HG03460 (cell line): ENCODE results near the gene KRI1.

Experiments used
- ATAC-seq: cut with Tn5 transposase; IDR thresholded peaks from one replicate; pipeline ENCODE4 v1.9.1; 2021; ENCODE audit not compliant: unreplicated experiment

Gene KRI1

DNA sequence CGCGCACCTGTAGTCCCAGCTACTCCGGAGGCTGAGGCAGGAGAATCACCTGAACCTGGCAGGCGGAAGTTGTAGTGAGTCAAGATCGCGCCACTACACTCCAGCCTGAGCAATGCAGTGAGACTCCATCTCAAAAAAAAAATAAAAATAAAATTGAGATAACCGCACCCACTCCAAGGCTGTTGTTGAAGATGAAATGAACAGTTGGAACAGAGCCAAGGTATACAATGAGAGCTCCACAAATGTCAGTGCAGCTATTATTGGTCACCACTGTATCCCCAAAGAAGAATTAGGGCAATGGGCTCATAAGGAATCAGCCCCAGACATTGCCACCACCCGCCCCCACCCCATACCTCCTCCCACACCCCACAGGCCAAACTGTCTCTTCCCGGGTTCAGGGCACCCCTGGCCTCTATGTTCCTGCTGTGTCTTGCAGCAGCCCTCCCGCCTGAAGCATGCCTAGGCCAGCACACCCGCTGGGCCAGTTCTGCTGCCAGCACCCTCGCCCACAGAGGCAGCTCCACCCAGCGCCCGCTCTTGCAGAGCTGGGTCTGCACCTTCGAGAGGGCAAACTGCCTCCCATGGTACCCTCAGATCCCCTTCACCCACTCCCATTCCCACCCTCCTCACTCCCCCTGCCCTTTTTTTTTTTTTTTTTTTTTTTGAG, 45.0 kb downstream of the KRI1 start:
- no peak for ATAC-seq

DNA sequence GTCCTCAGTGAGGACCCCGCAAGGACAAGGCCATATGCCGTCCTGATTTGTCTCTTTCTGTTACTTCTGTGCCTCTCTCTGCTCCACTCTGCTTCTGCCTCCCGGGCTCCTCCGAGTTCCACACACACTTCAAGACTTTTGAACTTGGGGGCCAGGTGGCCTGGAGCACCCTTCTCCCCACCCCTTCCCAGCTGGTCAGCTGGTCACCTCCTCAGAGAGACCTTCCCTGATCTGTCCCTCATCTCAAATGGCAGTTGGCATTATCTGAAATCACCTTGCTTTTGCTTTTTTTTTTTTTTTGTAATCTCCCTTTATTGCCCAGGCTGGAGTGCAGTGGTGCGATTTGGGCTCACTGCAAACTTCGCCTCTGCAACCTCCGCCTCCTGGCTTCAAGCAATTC, 46.4 kb downstream of the KRI1 start:
- no peak for ATAC-seq

DNA sequence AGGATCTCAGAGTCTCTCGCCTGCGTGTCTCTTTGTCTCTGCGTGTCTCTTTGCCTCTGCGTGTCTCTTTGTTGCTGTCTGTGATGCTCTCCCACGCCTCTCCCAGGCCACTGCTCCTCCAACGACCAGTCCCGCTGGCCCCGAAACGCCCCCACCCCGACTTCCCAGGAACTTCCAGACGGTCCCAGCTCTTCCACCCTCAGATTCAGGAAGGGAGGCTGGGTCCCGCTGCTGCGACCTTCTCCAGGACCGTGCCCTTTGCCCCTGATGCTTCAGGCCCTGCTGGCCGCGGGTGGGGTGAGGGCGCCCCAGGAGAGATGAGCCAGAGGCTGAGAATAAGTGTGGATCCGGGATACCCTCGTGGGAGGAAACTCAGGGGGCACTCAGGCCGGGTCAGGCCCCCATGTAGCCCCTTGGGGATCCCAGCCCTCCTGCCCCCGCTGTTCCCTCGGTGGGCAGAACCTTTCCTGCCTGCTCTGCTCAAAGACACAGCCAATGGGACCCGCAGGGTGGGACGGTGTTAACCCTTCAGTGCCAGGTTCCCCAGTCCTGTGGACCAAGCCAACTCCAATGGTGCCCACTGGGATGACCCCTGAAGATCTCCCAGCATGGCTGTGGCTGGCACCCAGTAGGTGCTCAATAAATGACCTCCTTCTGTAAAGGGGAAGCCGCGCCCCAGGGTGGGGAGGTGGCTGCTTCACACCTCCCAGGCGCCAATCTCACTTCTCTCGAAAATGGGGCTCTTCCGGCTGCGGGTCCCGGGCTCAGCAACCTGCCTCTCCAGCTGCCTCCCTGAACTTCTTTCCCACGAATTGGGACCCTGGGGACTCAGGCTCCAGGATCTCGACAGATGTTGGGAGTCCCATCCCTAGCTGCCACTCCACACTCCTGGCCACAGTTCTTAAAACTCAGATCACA, 47.1 kb downstream of the KRI1 start:
- no peak for ATAC-seq

DNA sequence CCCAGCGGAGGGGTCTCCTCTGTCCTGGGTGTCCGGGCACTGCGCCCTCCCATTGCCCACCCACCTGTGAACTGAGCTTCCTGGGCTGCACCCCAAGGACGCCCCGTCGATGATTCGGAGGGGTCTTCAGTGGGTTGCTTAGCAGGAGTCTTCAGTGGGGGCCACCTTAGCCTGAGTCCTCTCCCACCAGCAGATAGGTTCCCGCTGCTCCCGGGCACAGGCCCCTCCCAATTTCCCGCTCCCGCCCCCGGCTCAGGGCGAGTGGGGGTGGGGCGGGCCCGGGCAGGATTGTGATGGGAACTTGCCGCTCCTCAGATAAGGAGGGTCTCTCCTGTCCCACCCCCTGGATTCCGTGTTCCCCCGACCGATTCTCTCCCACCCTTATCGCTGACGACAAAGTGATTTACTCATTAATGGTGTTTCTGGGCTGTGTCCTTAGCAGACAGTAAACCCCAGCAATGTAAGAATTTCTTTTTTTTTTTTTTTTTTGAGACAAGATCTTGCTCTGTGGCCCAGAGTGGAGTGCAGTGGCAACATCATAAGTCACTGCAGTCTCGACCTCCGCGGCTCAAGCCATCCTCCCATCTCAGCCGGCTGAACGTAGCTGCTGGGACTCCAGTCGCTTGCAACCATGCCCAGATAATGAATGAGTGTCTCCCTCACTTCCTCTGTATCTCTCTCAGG, 47.9 kb downstream of the KRI1 start:
- no peak for ATAC-seq

DNA sequence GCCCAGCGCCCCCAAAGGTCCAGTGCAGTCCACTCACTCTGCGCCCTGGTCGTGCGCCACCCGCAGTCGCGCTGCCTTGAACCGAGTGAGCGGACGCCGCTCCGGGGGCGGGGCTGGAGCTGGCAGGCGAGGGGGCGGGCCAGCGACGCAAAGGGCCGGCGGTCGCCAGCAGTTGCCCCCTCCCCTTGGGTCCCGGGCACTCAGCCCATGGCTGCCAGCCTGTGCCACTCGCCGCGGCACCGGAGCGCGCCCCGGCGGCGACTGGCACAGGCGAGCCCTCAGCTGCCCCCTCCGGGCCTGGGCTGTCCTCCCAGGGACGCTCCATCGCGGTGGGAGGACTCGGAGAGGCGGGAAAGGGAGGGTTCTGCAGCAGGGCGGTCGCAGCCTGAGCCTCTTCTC, 48.5 kb downstream of the KRI1 start, which contains the start of gene S1PR5:
TSS of gene S1PR5 (minus strand) at position 87 of the 399 bp plus-strand sequence. CDS start 2,436 bp downstream, outside the sequence.
- no peak for ATAC-seq

DNA sequence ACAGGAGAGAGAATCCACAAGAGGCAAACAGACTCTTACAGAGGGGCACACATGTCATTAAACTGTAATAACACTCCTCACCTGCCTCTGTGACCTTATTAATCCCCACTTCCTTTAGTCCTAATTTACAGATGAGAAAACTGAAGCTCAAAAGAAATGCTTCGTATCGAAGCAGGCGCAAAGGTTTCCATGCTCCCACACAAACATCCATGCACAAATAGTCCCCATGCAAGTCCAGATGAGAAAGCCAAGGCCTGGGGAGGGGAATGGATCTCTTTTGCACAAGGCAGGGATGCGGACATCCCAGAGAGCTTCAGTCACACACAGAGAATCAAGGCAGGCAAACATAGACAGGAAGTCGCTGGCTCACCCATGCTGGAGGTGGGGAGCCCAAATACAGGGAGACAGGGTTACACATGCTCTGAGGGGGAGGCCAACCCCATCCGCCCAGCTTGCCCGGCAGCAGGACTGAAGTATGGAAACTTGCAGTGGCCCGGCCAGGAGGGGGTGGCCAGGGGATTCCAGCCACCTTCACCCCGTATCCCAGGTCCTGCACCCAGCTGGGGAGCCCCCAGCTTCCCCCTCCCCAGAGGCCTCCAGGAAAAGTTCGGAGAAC, 49.0 kb downstream of the KRI1 start:
- no peak for ATAC-seq

DNA sequence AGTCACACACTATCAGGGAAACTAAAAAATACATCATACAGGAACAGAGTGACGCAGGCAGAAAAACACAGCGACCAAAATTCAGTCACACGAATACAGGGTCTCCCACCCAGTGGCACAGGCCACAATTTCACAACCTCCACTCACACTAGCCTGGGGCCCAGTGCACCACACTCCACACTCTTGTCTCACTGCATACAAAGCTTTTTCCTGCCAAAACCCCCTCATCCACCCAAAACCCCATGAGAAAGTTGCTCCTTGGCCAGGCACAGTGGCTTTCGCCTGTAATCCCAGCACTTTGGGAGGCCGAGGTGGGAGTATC, 49.8 kb downstream of the KRI1 start:
- no peak for ATAC-seq

DNA sequence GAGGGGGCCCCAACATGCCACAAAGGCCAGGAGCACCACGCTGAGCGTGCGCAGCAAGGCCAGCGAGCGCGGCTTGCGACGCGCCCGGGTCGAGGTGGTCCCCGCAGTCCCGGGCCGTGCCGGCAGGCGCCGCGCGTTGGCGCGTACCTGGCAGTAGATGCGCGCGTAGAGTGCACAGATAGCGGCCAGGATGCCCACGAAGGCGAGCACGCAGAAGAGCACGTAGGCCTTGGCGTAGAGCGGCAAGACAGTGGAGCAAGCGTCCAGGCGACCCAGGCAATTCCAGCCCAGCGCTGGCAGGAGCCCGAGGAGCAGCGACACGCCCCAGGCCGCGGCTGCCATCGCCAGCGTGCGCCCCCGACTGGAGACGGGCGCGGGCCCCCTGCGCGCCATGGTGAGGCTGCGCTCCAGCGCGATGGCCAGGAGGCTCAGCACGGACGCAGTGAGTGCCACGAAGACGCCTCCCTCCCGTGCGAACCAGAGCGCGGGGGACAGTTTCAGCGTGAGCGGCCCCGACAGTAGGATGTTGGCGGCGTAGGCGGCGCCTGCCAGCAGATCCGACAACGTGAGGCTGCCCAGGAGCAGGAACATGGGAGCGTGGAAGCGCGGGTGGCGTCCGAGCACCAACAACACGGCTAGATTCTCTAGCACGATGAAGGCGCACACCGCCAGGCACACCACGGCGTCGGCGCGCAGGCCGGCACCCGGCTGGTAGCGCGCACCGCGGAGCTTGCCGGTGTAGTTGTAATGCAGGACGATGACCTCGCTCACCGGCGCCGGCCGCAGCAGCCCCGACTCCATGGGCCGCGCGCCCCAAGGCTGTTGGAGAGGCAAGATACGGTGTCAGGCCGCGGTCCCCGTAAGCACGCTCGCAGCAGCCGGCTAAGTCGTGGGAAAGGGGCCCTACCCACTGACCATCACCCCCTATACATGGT, 51.3 kb downstream of the KRI1 start:
- no peak for ATAC-seq

DNA sequence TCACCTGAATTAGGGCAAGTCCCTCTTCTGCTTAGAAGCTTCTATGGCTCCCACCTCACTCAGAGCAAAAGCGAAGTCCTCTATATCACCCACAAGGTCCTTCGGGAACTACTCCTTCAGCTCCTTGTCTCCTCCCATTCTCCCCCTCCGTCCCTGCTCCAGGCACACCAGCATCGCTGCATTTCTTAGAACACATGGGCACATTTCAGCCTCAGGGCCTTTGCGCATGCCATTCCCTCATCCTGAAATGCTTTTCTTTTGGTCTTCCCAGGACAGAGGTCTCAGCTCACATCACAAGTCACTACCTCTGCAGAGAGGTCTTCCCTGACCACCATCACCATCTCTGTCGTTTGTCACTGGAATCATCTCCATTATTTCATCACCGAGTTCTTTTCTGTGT, 52.6 kb downstream of the KRI1 start:
- ATAC-seq, result no peak

DNA sequence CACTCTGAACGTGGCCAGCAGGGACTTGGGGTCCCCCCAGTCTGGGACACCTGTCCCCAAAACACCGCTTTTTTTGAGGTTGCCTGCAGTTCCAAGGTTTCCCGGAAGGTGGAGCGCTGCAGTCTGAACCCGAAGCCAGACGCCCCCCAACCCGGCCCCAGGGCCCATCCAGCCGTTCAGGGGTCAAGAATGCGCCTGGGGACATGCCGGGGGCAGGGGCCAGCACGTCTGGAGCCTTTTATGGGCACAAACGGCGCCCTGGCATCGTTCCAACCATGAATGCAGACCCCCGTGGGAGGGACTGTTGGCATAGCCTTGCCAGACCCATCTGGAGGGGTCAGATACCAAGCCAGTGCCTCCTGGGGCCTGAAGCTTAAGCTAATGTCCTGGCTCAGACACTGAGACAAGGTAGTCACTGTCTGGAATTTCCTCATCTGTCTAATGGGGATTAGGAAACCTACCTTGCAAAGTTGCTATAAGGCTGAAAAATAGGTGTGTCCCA, 55.5 kb downstream of the KRI1 start:
- ATAC-seq, result no peak

DNA sequence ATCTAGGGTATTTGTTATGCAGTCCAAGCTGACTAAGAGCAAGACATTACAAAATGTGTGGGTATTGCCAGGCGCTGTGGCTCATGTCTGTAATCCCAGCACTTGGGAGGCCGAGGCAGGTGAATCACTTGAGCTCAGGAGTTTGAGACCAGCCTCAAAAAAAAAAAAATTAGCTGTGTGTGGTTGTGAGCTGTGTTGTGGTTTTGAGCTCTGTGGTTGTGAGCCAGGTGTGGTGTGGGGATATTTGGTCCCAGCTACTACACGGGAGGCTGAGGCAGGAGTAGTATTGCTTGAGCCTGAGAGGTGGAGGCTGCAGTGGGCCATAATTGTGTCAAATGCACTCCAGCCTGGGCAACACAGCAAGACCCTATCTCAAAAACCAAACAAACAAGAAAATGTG, 57.1 kb downstream of the KRI1 start:
- ATAC-seq, result no peak

DNA sequence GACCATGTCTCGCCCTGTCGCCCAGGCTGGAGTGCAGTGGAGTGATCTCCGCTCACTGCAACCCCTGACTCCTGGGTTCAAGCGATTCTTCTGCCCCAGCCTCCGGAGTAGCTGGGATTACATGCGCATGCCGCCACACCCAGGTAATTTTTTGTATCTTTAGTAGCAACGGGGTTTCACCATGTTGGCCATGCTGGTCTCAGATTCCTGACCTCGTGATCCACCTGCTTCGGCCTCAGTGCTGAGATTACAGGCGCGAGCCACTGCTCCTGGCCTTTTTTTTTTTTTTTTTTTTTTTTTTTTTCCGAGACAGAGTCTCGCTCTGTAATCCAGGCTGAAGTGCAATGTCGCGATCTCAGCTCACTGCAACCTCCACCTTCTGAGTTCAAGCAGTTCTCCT, 57.8 kb downstream of the KRI1 start:
- no peak for ATAC-seq

DNA sequence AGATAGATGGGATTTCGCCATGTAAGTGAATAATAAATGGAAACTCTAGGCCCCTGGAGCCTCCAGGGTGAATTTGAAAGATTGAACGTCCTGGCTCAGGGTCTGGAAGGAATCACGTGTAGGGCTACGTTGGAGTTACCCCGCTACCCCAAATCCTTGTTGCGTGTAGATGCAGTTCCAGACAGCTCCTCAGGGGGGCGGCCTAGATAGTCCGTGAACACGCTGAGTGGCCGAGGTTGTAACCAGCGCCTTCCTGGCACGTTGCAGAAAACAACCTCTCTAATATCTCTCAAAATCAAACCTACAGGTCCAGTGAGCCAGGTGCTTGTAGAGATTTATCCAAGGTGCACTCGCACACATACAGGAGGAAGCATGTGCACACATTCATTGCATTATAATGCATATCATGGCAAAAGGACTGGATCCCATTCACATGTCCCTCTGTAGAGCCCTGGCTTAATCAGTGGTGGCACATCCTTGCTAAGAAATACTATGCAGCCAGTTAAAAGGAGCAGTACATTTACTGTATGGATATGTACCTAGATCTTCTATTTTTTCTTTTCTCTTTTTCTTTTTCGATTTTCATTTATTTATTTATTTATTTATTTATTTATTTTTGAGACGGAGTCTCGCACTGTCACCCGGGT, 60.1 kb downstream of the KRI1 start:
- ATAC-seq, result no peak
